SK-N-SH (cell line): ENCODE data around the gene HBB.

Experiments used
- CTCF ChIP-seq: fragments of 200-600 bp; sonication (generic); IDR thresholded peaks from 2 replicates; pipeline ENCODE4 v1.6.1; 2017; ENCODE audit warnings: antibody characterized with exemption, mild to moderate bottlenecking, moderate library complexity
- EP300 ChIP-seq, 2 experiments: IDR thresholded peaks; 2 replicates each; pipeline versions ENCODE4 v1.4.0 to v1.6.1; 2012; ENCODE audit warnings: borderline replicate concordance in 1 of 2, low read depth in 1 of 2, low read length in 1 of 2
- FOXM1 ChIP-seq: IDR thresholded peaks from 2 replicates; pipeline ENCODE4 v1.4.0; 2012; ENCODE audit warnings: low read depth, mild to moderate bottlenecking
- IRF3 ChIP-seq: fragments of 150-350 bp; IDR thresholded peaks from 2 replicates; pipeline ENCODE4 v1.6.1; 2016; ENCODE audit warnings: mild to moderate bottlenecking, low read depth, low read length
- POLR2AphosphoS5 ChIP-seq: IDR thresholded peaks from 2 replicates; pipeline ENCODE4 v1.6.1; 2012; ENCODE audit warnings: low read depth, low read length
- ZBTB33 ChIP-seq: IDR thresholded peaks from 2 replicates; pipeline ENCODE4 v1.4.0; 2012; ENCODE audit warnings: low read depth, borderline replicate concordance

GRCh38 chr11:5251746-5252145 is 24.9 kb upstream of the HBB start:
- TF ChIP-seq FOXM1, result no peak
- no peak for TF ChIP-seq CTCF
- no peak for TF ChIP-seq ZBTB33
- no peak for TF ChIP-seq POLR2AphosphoS5
- no peak for TF ChIP-seq EP300 (IDR thresholded peaks at IDR 0.05; ENCODE audit: borderline replicate concordance in 1 of 2, low read depth in 1 of 2, low read length in 1 of 2)
- TF ChIP-seq IRF3, result no peak
